ENCODE data around the gene NCOR1.

Gene NCOR1

GRCh38 chr17:16027708-16028584 is 187.4 kb downstream of the NCOR1 start:
- peak; percentile 53 for DNase-seq (ENCODE audit: low spot score)

DNA sequence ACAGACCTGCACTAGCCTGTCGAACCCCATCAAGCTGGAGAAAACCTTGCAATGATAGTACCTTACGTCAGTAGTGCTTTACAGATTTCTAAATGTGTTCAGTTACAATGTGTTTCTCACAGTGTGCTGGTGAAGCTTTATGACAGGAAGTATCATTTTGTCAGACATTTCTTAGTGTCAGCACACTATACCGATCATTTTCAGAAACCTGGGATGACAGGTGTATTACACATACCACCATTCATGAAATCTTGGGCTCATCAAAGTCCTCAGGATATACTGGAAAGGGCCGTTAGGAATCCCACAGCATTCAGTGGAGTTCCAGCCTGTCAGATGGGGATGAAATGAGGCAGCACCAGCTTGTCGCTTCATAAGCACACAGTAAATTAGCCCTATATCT is 188.4 kb downstream of the NCOR1 start:
- no peak for DNase-seq (ENCODE audit: low spot score)

DNA sequence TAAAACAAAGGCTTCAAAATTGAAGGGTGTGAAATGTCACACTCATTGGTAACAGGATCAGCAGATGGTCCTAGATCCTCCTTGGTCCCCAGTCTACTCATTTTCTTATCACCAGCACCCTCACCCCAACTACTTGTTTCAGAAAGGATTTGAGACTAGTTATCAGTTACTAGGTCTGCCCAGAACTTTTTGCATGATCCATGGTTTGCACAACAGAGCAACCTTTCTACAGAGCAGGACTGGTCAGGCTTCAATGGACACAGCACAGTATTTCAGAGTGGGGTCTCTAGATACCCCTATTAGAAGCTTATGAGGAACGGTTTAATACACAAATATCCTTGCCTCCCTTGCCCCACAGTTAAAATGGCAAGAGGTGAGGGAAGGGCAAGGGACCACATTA is 190.1 kb downstream of the NCOR1 start:
- no peak for DNase-seq (ENCODE audit: low spot score)

- DNase-seq (ENCODE audit: low spot score): no peak
Measured at GRCh38 chr17:16023881-16024280, 191.5 kb downstream of the NCOR1 start.

DNA sequence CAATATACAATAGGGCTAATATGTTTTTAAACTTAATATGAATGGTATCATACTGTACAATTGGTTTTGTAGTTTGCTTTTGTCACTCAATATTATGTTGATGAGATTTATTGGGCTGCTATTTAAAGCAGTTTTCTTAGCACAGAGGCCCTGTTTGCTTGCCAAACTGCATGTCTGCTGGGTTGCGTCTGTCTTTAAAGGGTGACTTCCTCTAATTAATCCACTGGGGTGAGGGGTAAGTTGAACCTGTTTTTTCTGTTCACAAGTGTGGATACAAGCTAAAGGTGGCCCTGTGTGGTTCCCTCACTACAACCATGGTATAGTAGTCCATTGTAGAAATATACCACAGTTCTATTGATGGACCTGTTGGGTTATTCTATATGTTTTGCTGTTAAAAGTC is 196.0 kb downstream of the NCOR1 start:
- no peak for DNase-seq (ENCODE audit: low spot score)

DNA sequence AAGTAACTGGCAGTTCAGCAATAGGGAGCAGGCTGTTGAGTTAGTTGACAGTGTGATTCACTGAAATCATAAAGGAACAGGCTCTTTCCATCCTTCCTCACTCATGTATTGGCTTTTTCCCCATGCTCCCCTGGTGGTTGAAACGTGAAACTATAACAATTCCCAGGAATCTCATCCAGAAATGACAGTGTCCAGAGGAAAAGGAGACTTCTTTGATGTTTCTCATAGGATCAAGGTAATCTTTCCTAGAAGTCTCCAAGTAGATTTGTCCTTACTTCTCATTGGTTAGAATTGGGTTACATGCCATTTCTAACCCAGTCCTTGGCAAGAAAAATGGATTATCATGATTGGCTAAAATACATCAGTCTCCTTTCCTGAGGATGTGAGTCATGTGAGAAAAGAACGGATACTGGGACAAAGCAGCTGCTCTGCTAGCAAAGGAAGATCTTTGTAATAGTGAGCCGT is 201.4 kb downstream of the NCOR1 start:
- no peak for DNase-seq (ENCODE audit: low spot score)

DNA sequence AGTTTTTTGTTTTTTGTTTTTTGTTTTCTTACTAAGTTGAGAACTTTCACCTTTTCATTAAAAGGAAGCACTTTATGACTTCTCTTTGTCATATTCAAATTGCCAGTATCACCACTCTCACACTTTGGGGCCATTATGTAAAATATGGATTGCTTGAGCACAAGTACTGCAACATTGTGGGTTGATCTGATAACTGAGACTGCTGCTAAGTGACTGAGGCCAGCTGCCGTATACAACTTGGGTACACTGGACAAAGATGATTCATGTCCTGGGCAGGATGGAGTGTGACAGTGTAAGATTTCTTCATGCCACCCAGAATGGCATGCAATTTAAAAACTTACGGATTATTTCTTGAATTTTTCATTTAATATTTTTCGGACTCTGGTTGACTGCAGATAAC is 207.9 kb downstream of the NCOR1 start:
- no peak for DNase-seq (ENCODE audit: low spot score)

DNA sequence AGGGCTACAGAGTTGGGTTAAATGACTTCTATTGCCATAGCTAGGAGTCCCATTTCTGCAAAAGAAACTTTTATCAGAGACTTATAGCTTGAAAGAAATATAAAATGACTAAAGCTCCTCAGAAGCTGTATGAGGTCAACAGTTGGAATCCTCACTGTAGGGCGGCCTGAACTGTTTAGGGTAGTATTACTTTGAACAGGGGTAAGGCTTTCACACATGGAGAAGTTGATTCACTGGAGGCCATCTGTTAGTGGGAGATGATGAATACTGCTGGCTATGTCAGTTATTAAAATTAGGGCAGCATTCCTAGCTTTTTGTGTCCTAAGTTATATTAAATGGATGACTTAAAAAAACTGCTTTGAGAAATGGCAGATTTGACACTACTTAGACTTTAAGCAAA is 209.7 kb downstream of the NCOR1 start:
- DNase-seq (ENCODE audit: low spot score): no peak

GRCh38 chr17:16003841-16004240 is 211.5 kb downstream of the NCOR1 start:
- DNase-seq (ENCODE audit: low spot score): no peak

DNA sequence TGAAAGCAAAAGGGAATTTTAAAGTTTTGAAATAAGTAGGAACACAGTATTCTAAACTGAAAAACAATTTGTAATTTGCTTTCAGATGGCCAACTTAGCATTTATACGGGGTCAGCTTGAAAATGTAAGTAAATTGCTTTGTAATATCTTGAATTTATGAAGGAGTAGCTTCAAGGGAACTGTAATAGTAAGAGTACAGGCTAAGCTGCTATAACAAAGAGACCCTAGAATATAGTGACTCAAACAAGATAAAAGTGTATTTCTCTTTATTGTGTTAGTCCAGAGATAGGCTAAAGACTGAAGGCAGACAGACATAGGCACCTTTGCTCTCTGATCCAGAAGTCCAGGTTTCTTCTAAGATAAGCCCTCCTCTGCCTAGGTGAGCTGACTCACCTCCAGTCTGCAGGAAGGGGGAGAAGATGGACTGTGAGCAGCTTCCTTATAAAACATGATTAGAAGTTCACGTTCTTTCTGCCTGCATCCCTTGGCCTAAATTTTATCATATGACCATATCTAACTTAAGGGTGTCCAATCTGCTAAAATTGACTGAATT is 212.6 kb downstream of the NCOR1 start:
- DNase-seq (ENCODE audit: low spot score): no peak

GRCh38 chr17:16001226-16001897 is 214.0 kb downstream of the NCOR1 start:
- DNase-seq (ENCODE audit: low spot score): no peak

DNA sequence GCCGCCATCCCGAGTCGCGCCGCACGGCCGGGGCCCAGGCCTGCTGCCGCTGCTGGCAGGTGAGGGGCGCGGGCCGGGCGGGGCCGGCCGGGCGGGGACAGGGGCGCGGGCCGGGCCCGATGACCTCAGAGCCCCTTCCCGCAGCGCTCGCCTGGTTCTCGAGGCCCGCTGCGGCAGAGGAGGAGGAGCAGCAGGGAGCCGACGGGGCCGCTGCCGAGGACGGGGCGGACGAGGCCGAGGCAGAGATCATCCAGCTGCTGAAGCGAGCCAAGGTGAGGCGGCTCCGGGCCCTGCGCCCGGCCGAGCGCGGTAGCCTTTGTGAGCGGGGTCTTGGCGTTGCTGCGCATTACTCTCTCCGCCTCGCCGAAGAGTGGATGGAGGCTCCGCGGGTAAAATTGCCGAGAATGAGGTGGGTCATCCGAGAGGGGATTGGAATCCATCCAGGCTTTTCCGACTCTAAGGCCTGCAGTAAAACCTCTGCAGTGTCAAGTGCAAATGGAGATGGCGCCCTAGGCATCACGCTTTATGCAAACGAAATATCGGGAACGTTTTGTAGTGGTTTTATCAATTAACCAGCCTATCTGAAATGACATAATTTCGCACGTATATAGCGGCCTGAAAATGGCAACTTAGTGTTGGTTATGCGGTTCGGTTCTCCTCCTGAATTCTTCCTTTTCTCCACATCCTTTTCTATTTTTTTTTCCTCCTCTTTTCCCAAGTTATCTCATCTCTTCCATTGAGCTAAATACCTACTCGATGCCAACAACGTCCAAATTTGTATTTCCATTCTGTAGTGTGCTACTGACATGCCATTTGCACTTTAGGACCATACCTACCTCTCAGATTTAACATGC is 215.1 kb downstream of the NCOR1 start:
- peak; percentile 22 for DNase-seq (ENCODE audit: low spot score)

DNA sequence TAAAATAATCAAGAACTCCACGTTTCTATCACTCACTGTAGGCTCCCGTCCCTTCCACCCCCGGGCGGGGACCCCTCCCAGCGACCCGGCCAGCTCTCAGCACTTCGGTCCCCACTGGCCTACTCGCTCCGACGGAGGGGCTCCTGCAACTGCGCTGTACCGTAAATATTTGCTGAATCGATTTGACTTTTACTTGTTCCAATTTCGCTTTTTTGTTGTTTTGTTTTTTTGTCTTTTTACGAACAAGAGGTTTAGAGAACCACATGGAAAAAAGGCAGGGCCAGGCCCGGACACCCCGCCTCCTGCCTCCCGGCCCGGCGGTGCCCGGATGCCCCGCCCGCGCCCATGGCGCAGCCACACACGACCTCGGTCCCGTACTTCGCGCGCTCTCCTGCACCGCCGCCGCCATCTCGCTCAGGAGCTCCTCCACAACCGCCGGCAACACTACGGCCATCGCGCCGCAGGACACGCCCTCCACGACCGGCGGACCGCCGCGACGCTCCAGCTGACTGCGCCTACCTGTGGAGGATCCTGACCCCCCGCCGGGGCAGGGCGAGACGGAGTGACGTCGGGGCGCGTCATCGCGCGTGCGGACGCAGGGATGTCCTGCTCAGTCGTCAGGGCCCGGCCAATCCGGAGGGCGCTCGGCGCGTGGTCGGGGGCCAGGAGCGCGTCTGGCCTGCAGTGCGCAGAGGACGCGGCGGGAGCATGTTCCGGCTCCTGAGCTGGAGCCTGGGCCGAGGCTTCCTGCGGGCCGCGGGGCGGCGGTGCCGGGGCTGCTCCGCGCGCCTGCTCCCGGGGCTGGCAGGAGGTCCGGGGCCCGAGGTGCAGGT is 216.0 kb downstream of the NCOR1 start, which contains the start of the genes TTC19 and ZSWIM7:
Gene TTC19 (plus strand): TSS at position 684 of the 833 bp plus-strand sequence. CDS start 25 bp downstream, at position 709.
Gene ZSWIM7 (minus strand): TSS at position 564 of the 833 bp plus-strand sequence. CDS start 110 bp downstream, at position 454.
- peak; percentile 91 for DNase-seq (ENCODE audit: low spot score)

GRCh38 chr17:15998031-15998562 is 217.2 kb downstream of the NCOR1 start:
- no peak for DNase-seq (ENCODE audit: low spot score)

- no peak for DNase-seq (ENCODE audit: low spot score)
Measured at GRCh38 chr17:15996322-15996721, 219.0 kb downstream of the NCOR1 start.

GRCh38 chr17:15981646-15982580 is 233.4 kb downstream of the NCOR1 start:
- DNase-seq (ENCODE audit: low spot score): no peak

- DNase-seq (ENCODE audit: low spot score): no peak
Measured at GRCh38 chr17:15981208-15981607, 234.1 kb downstream of the NCOR1 start.
